Measurements from ENCODE around the gene AGBL5. TPM values are rescaled to one million over a fixed set of nuclear protein-coding genes. Genes with fewer than 3 reads are reported as not detected.

AGBL5 gene
- total and polyA plus RNA-seq, 2 donors (not counting 1 experiment from before 2014, with no cell fraction given): 10.0 to 17.5 TPM

- Histone ChIP-seq H2AFZ (ENCODE audit: insufficient read depth, low read depth, low read length, poor library complexity, severe bottlenecking) (peak overlapping the region; percentile 97), H3K4me1 (ENCODE audit: control insufficient read depth in 2 of 2, insufficient read depth in 2 of 2, low read length in 2 of 2) (peaks cover 24 to 36% of the 10 kb centered on the region in 2 donors), H3K36me3 (replicated peaks in 1 of 2; ENCODE audit: control extremely low read depth in 1 of 2, control insufficient read depth in 1 of 2, extremely low read depth in 1 of 2, insufficient read depth in 2 of 2, low read length in 1 of 2) (no peaks in the 10 kb centered on the region), H3K79me2 (ENCODE audit: control insufficient read depth, insufficient read depth, low read length) (peaks cover 4% of the 10 kb centered on the region), H3K27me3 (replicated peaks in 1 of 4; ENCODE audit: control extremely low read depth in 1 of 4, control insufficient read depth in 3 of 4, insufficient read depth in 4 of 4, low read length in 3 of 4) (no peaks in the 10 kb centered on the region), H3K9ac (ENCODE audit: low read length) (peak overlapping the region; percentile 86), H4K20me1 (ENCODE audit: control insufficient read depth, insufficient read depth, low read length, poor library complexity, severe bottlenecking) (no peaks in the 10 kb centered on the region), H3K4me3 (ENCODE audit: control extremely low read depth in 1 of 5, extremely low read depth in 1 of 5, insufficient read depth in 1 of 5, low read depth in 2 of 5, low read length in 4 of 5) (peak overlapping the region; percentile 16 to 91 (median 66)), H3K4me2 (replicated peaks; ENCODE audit: low read depth, low read length, poor library complexity, severe bottlenecking) (peak overlapping the region; percentile 97), H3K27ac (ENCODE audit: low read length in 2 of 2) (peak overlapping the region; percentile 68 to 81), H3K9me3 (ENCODE audit: control extremely low read depth in 1 of 3, control insufficient read depth in 2 of 3, insufficient read depth in 1 of 3, low read length in 2 of 3) (no peaks in the 10 kb centered on the region)
- Mint-ChIP-seq H3K9me3 (ENCODE audit: insufficient read depth) (no peaks in the 10 kb centered on the region), H3K4me1 (peaks cover 28% of the 10 kb centered on the region), H3K4me3 (peak overlapping the region; percentile 91), H3K27ac (peak overlapping the region; percentile 50), H3K27me3 (no peaks in the 10 kb centered on the region)
- intact Hi-C loops (cut with micrococcal nuclease): loop anchor here (1.0 to 10.0 kb wide), 12 partner anchors 11 to 1789 kb away; partner anchors contain the start of genes ABHD1, AGBL5, ASXL2 and CAD
- ChIA-PET CTCF (interaction anchor here (1.0 to 3.4 kb wide), 4 partner anchors 13 to 218 kb away, joined by 3 to 14 read pairs (median 8); partner anchors contain the start of gene OST4), POLR2A (interaction anchor here (0.5 to 1.2 kb wide), 4 partner anchors 14 to 286 kb away, joined by 3 read pairs; partner anchors contain the start of genes AGBL5 and OST4)
- TF ChIP-seq EZH2 (IDR thresholded peaks at IDR 0.05; ENCODE audit: borderline replicate concordance, insufficient read depth, low read depth, low read length, poor library complexity, severe bottlenecking) (no peak), CTCF (IDR thresholded peaks at IDR 0.05) (no peak)
- ATAC-seq (ENCODE audit: low read depth) (no peak), DNase-seq (no peak)
- WGBS (ENCODE audit: insufficient coverage): 3% methylated on average over 38 of the region's 38 CpGs
Observed at GRCh38 chr2:27085673-27086089, 34.2 kb downstream of the AGBL5 start.

GRCh38 chr2:27086090-27086723 is 34.7 kb downstream of the AGBL5 start:
- Histone ChIP-seq H3K79me2 (ENCODE audit: control insufficient read depth, insufficient read depth, low read length) (peaks cover 4% of the 10 kb centered on the region), H3K9ac (ENCODE audit: low read length) (peak overlapping the region; percentile 86), H2AFZ (ENCODE audit: insufficient read depth, low read depth, low read length, poor library complexity, severe bottlenecking) (peak overlapping the region; percentile 97), H3K4me1 (ENCODE audit: control insufficient read depth in 2 of 2, insufficient read depth in 2 of 2, low read length in 2 of 2) (peaks cover 20 to 30% of the 10 kb centered on the region in 2 donors), H3K27ac (ENCODE audit: low read length in 2 of 2) (peak overlapping the region; percentile 68 to 81), H3K36me3 (replicated peaks in 1 of 2; ENCODE audit: control extremely low read depth in 1 of 2, control insufficient read depth in 1 of 2, extremely low read depth in 1 of 2, insufficient read depth in 2 of 2, low read length in 1 of 2) (no peaks in the 10 kb centered on the region), H3K27me3 (replicated peaks in 1 of 4; ENCODE audit: control extremely low read depth in 1 of 4, control insufficient read depth in 3 of 4, insufficient read depth in 4 of 4, low read length in 3 of 4) (no peaks in the 10 kb centered on the region), H3K4me3 (ENCODE audit: control extremely low read depth in 1 of 5, extremely low read depth in 1 of 5, insufficient read depth in 1 of 5, low read depth in 2 of 5, low read length in 4 of 5) (peak overlapping the region in 4 of 5 experiments; percentile 62 to 91 (median 71)), H4K20me1 (ENCODE audit: control insufficient read depth, insufficient read depth, low read length, poor library complexity, severe bottlenecking) (no peaks in the 10 kb centered on the region), H3K9me3 (ENCODE audit: control extremely low read depth in 1 of 3, control insufficient read depth in 2 of 3, insufficient read depth in 1 of 3, low read length in 2 of 3) (no peaks in the 10 kb centered on the region), H3K4me2 (replicated peaks; ENCODE audit: low read depth, low read length, poor library complexity, severe bottlenecking) (peak overlapping the region; percentile 97)
- intact Hi-C loops (cut with micrococcal nuclease): loop anchor here (1.0 to 10.0 kb wide), 12 partner anchors 10 to 1789 kb away; partner anchors contain the start of genes ABHD1, AGBL5, ASXL2 and CAD
- under 1% methylated on average over 81 of the region's 81 CpGs for WGBS (ENCODE audit: insufficient coverage)
- H3K27me3 Mint-ChIP-seq: no peaks in the 10 kb centered on the region
- CTCF ChIA-PET: interaction anchor here (1.3 to 3.4 kb wide), 5 partner anchors 14 to 217 kb away, joined by 6 to 14 read pairs (median 8); partner anchors contain the start of gene OST4
- ATAC-seq (ENCODE audit: low read depth): peak; percentile 91
- peak overlapping the region; percentile 91 for H3K4me3 Mint-ChIP-seq
- peaks cover 24% of the 10 kb centered on the region for H3K4me1 Mint-ChIP-seq
- H3K9me3 Mint-ChIP-seq (ENCODE audit: insufficient read depth): no peaks in the 10 kb centered on the region
- POLR2A ChIA-PET: interaction anchor here (0.5 to 1.0 kb wide), 3 partner anchors 15 to 285 kb away, joined by 3 read pairs; partner anchors contain the start of gene OST4
- TF ChIP-seq CTCF (IDR thresholded peaks at IDR 0.05) (peak; percentile 85), EZH2 (IDR thresholded peaks at IDR 0.05; ENCODE audit: borderline replicate concordance, insufficient read depth, low read depth, low read length, poor library complexity, severe bottlenecking) (no peak)
- peak; percentile 97 for DNase-seq
- H3K27ac Mint-ChIP-seq: peak overlapping the region; percentile 90
